NCI-H2107 (cell line): ENCODE results near the gene ANO3.
A peak's percentile ranks its signal among the peaks of the same experiment; 100 is the strongest.
"Not testable (repeated sequence)": the region's sequence is repeated elsewhere in the genome, so short reads cannot be mapped to it uniquely, and the experiment has no call there.

Experiments
- DNase-seq: peaks from one replicate; lab custom pipeline; 2025; lab: John Stamatoyannopoulos, UW

ANO3 gene

GRCh38 chr11:26331911-26332571, at the start of gene ANO3:
Gene ANO3 (plus strand): TSS chr11:26332130. CDS start chr11:26332276, 146 bp downstream.
- DNase-seq, result peak; percentile 50

GRCh38 chr11:26283852-26284408, 48.0 kb upstream of the ANO3 start:
- DNase-seq, result no peak

DNA sequence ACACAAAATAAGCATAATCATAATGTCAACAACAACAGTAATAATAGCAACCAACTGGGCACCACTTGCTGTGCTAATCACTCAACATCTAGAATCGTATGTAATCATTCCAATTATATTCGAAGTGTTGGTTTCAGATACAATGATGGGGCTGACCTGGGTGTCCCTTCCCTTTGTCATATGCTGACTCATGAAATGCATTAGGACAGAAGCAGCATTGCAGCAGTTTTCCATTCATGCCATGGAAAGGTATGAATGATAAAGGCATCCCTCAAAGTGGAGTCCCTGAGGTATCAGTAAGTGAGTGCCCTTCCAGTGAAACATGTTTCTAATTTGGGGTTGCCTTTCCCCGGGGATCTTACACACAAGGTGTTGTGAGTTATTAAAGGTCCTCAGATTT, 46.3 kb upstream of the ANO3 start:
- no peak for DNase-seq

GRCh38 chr11:26286472-26287066, 45.4 kb upstream of the ANO3 start:
- no peak for DNase-seq

GRCh38 chr11:26287067-26287518, 44.8 kb upstream of the ANO3 start:
- no peak for DNase-seq

- DNase-seq, result peak; percentile 26
These were observed 34.5 kb upstream of the ANO3 start for GRCh38 chr11:26297189-26297975.

DNA sequence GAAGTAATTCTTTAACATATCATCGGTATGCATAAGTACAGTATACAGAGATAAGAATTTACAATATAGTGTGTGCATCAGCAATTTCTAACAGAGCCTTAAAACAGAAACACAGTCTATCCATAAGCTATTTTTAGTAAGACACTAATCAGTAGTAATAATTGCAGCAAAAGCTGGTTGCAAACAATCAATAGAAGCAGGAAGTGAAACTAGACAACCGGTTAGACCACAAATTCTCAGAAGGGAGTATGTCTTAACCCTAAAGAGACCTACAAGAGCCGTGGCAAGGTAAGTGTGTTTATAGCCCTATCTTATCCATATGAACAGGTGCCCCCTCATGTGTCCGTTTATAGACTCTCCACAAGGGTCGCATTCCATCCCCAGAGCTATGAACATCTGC, 15.6 kb upstream of the ANO3 start:
- DNase-seq, result not testable (repeated sequence)

DNA sequence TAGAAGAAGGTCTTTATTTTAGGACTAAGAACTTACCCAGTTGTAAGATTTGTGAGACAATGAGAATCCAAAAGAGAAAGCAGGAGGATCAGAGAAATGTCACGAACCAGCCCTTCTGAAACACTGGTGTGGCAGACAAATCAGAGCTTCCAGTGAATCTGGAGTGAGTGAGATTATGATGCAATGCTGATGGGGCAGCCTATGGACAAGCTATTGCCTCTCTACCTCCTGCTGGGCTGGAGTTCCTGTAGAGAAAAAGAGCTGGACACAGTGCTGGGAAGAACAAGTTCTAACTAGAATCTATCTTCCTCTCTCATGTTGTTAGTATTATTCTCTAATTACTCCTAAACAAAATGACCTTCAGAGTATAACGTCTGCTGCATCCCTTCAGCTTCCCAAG, 12.0 kb upstream of the ANO3 start:
- no peak for DNase-seq

DNA sequence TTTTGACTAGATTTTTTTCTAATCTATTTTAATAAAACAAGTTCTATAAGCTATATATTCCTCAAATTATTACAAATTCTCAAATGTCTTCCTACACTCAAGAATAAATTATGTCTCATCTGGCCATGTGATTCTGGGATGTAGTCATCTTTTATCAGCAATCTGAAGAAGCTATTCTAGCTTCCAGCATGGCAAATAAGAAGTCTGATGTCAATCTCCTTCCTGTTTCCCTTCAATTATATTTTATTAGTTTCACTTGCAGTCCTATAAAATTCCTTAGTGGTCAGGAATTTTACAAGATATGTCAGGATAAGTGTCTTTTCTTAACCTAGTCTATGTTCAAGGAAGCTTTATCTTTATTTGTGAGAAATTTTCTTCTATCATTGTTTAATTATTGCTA, 10.4 kb upstream of the ANO3 start:
- no peak for DNase-seq

GRCh38 chr11:26322335-26323067, 9.4 kb upstream of the ANO3 start:
- no peak for DNase-seq

GRCh38 chr11:26323837-26324236, 8.1 kb upstream of the ANO3 start:
- DNase-seq, result no peak

- DNase-seq, result no peak
These were observed 7.7 kb upstream of the ANO3 start for GRCh38 chr11:26324270-26324669.

DNA sequence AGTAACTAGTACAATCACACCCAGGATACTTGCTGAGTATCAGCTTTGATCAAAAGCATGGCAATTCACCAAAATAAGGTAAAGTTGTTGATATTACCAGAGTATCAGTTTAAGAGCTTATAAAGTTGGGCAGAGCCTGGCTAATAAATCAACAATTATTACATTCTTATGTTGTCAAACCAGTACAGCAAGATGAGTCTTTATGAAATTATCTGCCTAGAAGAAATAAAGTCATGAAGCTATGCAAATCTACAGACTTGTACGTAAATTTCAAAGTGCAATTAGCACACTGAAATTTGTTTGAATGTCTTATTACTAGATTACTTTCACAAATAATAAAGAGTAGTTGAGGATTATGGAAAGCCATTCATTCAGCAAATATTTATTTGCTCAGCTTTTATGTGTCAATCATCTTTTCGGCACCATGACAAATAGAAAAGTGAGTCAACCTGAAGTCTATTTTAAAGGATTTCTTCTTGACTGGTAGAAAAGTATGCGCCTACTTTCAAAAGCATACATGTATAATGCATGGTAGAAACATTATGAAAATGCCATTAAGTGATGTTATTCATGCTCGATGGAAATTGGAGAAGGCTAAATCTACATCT, 5.0 kb upstream of the ANO3 start:
- DNase-seq, result no peak

GRCh38 chr11:26329206-26329605, 2.7 kb upstream of the ANO3 start:
- no peak for DNase-seq

DNA sequence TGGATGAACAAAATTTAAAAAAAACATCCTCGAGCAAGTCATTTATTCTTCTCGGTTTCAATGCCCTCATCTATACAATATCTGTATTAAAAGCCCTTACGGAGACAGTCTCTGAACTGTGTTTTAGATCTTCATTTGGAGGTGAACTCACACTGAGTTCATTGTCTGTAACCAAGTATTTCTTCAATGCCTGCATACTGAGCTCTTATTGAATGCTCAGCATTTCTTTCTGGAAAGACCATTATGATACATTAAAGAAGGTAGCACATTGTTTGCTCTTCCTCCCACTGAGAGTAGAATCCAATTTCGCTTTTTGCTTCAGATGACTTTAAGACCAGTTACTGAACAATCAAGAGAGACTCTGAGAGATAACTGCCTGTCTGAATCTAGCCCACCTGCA, 1.7 kb upstream of the ANO3 start:
- no peak for DNase-seq

DNA sequence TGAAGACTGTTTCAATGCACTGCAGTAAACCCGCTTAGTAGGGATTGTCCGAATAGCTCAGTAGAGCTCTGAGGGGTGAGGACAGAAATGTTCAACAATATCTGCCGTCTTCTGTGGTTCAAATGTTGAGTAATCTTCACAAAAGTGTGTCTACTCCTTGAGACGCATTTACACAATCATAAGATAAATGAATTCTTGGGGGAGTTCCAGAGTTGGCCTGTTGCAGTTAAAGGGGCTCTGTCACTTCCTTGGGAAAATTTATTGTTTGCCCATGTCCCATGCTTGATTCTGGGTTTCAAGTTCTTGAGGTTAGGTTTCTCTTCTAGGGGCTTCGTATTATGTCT, 614 bp downstream of the ANO3 start:
- DNase-seq, result no peak

GRCh38 chr11:26333906-26334305, 2.0 kb downstream of the ANO3 start:
- no peak for DNase-seq

- no peak for DNase-seq
These were observed 4.0 kb downstream of the ANO3 start for GRCh38 chr11:26335903-26336302.

DNA sequence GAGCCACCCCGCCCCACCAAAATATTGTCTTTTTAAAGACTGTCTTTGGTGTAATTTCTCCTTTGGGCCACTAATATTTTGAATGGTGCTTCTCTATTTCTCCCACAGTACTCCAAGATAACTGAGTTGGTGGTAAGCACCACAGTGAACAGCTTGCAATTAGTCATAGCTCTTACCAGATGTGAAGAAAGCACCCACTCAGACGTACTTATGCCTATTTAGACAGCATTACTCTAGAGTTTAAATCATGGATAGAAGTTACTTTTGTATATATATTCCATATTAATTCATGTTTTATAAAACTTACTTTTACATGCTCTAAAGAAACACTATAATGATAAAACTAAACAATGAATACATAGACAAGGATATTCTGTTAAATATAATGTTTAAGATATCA, 12.7 kb downstream of the ANO3 start:
- no peak for DNase-seq

- no peak for DNase-seq
These were observed 16.8 kb downstream of the ANO3 start for GRCh38 chr11:26348776-26349175.

DNA sequence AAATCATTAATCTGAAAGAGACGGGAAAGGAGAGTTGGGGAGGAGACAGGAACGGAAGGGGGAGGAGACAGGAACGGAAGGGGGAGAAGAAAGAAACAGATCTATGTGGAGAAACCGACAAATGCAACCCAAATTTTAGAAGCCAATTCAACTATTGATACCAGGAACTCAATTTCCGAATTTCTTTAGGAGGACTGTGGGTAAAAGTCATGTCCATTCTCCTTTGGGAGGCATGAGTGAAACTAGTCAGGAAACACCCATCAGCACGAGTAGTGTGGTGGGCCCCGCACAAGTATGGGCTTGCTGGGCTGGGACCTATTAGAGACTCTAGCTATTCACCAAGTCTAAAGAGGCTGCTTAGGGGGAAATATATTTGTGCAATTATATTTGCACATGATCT, 18.1 kb downstream of the ANO3 start:
- no peak for DNase-seq

GRCh38 chr11:26353010-26353409, 21.1 kb downstream of the ANO3 start:
- DNase-seq, result no peak
